GM18526 (cell line): ENCODE results near the gene GLOD4.
A peak's percentile ranks its signal among the peaks of the same experiment; 100 is the strongest.

Experiments
- POLR2A ChIP-seq: IDR thresholded peaks from 3 replicates; pipeline ENCODE4 v1.6.1; 2011; ENCODE audit not compliant: insufficient read length; ENCODE audit errors: extremely low read depth

Gene GLOD4

DNA sequence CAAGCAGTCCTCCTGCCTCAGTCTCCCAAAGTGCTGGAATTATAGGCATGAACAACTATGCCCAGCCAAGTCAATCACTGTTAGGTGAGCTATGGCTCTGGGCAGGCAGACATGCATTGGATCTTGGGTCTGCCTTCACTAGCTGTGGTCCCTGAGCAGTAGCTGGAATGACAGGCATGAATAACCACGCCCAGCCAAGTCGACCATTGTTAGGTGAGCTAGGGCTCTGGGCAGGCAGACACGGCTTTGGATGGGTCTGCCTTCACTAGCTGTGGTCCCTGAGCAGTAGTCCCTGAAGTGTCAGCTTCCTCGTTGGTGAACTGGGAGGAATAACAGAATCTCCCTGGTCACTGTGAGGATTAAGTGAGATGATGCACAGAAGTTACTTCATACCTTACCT lies 6.5 kb upstream of the GLOD4 start:
- no peak for TF ChIP-seq POLR2A

DNA sequence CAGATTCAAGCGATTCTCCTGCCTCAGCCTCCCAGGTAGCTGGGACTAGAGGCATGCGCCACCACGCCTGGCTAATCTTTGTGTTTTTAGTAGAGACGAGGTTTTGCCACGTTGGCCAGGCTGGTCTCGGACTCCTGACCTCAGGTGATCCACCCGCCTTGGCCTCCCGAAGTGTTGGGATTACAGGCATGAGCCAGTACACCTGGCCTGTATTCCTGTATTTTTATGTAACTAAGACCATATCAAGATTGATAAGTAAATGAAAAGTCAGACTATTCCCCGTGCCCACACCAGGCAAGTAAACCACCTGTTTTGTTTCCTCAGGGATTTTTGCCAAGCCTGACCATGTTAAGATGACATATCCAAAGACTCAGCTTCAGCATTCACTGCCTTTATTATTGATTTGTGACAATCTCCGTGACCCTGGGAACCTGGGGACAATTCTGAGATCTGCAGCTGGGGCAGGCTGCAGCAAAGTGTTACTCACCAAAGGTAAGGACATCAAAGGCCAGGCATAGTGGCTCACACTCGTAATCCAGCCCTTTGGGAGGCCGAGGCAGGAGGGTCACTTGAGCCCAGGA lies 5.7 kb upstream of the GLOD4 start:
- no peak for TF ChIP-seq POLR2A

DNA sequence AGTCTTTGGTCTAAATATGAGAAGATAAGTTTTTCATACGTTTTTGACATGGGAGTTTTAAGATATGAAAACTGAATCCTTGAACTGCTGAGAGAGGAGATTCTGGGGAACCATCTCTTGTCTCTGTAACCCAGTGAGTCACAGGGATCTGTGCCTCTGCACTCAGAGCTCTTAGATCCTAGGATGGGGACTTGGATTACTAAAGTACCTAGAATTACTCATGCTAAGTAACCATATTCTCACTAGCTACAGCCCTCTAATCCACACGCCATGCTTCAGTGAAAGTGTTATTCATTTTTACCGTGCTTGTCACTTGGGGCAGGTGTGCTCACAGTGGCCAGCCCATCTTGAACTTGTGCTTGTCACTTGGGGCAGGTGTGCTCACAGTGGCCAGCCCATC lies 2.1 kb upstream of the GLOD4 start:
- TF ChIP-seq POLR2A: no peak

DNA sequence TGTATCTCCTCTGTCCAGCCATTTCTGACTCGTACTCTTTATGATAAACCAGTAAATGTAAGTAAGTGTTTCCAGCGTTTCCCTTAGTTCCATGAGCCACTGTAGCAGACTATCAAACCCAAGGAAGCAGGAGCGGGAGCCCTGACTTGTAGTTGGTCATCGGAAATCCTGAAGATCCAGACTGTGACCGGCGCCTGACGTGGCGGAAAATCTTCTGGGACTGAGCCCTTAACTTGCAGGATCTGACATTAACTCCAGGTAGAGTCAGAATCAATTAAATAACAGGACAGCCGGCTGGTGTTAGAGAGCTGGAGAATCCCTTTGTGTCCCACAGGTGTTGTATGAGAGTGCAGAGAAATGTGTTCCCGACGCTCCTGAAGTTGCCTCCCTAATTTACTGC lies 4.0 kb downstream of the GLOD4 start:
- TF ChIP-seq POLR2A: no peak

DNA sequence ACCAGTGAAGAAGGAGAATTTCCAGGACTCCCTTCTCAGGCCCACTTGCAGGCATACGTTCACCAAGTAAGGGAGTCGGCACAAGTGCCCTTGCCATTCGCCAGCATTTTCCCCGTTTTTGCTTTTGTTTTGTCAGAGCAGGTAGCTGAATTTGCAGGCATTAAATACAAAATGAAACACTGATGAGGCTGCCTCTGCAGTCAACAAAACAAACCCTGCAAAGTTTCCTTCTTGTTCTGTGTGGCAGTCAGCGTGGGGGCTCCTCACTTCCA lies 7.8 kb downstream of the GLOD4 start:
- no peak for TF ChIP-seq POLR2A

DNA sequence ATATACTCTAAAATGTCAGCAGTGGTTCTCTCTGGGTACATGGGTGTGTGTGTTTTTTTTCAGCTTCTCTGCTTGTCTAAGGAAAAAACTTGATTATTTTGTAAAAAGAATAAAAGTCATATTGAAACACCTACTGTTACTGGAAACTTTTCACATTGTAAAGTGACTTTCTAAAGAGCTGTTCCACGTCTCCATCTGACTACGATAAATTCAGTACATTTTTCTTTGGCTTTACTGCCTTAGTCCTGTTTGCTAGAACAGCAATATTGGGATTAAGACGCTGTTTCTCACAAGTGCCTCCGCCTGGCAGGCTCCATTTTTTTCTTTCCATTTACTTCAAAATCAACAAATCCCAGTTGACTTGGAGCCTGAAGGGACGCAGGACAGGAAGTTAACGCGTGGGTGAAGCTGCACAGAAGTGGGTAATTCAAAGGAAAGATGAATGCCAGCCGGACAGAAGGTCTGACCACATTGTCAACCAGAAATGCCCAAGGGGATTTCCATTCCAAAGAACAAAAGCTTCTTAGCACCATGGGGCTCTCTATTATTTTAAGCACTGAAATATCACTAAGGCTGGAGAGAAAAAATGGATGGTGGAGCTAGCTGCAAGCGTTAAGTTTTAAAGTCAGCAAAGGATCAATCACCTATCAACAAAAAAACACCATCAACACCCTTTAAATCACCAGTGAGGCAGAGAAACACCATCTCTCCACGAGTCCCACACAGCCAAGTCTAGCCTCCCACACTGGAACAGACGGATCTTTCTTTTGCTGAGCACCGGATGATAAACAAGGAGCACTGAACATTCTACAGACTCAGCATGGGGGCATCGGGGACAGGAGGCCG lies 8.4 kb downstream of the GLOD4 start:
- TF ChIP-seq POLR2A: no peak

DNA sequence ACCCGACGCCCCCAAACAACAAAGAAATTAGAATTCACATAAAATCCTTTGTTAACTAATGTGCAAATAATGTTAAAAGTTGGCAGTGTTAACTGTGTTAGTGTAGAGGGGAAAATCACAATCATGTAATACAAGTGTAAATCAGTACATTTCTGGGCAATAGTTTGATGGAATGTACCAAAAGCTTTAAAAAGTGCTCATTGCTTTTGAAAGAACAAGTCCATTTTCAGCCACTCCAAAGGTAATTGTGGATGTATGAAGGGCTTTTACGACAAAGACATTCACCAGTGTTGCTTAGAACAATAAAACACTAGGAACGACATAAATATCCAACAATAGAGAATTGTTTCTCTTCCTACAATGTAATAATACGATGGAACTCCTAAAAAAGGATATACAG lies 9.1 kb downstream of the GLOD4 start:
- TF ChIP-seq POLR2A: no peak

DNA sequence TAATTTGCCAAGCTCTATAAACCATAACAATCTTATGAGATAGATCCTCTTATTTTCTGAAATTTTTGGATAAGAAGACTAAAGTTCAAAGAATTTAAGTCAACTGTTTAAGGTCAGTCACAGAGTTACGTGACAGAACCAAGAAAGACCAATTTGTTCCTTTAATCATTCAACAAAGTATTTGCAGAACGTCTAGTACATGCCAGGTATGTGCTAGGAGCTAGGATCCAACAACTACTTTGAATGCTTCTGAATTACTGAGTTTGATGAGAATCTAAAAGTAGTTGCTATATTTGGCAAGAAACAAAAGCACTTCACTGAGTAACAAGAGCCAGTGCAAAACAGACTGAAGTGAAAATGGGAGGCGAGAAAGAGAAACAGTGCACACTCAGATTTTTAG lies 15.0 kb downstream of the GLOD4 start:
- no peak for TF ChIP-seq POLR2A

DNA sequence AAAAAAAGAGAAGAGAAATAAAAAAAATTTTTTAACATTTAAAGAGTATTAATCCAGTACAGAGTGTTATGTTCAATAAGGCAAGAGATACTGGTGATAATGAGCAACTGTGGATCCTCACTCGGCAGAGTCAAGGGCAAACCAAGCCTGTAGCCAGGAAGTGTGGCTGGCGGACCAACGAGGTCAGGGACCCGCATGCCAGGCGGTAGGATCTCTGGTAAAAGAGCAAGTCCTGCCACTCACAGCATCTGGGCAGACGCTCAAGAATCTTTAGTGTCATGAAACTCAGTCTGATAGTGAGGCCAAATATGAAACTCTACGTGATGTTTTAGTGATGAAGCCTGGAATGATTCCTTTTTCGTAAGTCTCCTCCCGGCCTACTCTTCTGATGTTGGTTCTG lies 21.7 kb downstream of the GLOD4 start:
- no peak for TF ChIP-seq POLR2A

DNA sequence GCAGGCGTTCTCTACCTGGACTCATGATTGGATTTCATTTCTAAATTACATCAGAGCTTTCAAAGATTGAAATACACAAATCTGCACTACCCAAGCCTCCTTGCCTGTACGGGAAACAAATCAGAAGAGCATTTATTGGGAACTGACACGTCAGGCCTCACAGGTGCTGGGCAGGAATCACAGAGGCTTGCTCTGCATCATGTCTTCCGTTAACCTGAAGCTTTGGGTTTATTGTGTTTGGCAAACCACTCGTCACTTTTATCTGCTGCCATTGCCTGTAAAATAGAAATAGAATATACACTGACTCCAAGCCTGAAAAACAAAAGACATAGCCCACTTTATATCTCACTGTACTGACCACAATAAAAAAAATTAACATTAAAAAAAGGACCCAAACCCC lies 22.1 kb downstream of the GLOD4 start:
- TF ChIP-seq POLR2A: no peak

DNA sequence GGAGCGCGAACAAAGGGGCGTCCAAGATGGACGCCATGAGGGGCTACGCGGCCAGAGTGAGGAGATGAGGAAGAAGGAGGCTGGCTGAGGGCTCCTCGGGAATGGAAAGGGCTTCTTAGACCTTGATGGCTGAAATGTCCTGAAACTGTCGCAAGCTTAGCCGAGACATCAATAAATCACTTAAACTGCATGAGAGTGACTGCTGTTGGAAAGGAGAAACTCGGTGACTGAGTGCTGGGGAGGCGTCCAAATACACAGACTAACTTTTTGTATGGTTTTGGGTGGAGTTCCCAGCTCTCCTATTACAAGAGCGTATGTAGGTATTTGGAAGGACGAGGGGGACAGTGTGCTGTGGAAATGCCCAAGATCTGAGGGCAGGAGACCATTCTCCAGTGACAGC lies 28.7 kb downstream of the GLOD4 start:
- TF ChIP-seq POLR2A: no peak

DNA sequence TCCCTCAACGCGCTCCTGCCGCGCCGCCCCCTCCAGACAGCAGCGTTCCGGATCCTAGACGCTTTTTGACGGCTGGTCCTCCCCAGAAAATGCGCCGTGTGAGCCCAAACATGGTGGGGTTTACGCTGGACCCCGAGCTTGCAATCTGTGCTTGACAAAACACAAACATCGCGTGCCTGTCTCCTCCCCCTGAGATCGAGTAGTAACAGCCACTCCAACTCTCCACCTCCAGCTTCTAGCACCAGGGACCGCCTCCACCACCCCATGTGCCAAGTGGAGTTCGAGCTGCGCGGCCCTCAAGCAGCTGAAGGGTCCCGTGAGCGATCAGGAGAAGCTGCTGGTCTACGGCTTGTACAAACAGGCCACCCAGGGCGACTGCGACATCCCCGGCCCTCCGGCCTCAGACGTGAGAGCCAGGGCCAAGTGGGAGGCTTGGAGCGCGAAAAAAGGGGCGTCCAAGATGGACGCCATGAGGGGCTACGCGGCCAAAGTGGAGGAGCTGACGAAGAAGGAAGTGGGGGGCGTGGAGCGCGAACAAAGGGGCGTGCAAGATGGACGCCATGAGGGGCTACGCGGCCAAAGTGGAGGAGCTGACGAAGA lies 29.4 kb downstream of the GLOD4 start:
- no peak for TF ChIP-seq POLR2A

DNA sequence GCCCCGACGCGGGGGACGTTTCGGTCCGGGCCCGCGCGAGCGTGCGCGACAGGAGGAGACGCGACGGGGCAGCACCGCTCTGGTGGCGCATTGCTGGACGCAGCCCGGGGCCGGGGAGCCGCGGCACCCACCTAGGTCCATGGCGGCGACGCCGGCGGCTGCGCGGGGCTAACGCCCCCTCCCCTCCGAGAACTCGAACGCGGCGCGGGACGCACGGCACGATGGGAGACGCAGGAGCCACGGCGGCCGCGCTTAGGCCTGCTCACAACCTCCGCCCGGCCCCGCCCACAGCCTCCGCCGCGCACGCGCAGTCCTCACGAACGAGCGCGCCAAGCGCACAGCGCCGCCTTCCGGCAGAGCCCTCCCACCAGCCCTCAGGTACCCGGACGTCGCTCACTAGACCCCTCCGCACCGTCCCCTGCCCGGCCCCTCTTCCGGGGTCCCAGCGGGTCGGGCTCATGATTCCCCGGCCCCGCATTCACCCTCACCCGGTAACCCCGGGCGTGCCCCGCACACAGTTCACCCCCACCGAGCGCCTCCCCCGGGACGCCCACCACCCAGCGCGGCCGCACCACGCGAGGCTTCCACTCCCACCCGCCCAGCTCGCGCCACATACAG lies 30.0 kb downstream of the GLOD4 start, which contains the start of gene GEMIN4:
TSS of gene GEMIN4 (minus strand) at position 263 of the 618 bp plus-strand sequence. CDS start at position 141, 122 bp downstream.
- peak; percentile 83 for TF ChIP-seq POLR2A

DNA sequence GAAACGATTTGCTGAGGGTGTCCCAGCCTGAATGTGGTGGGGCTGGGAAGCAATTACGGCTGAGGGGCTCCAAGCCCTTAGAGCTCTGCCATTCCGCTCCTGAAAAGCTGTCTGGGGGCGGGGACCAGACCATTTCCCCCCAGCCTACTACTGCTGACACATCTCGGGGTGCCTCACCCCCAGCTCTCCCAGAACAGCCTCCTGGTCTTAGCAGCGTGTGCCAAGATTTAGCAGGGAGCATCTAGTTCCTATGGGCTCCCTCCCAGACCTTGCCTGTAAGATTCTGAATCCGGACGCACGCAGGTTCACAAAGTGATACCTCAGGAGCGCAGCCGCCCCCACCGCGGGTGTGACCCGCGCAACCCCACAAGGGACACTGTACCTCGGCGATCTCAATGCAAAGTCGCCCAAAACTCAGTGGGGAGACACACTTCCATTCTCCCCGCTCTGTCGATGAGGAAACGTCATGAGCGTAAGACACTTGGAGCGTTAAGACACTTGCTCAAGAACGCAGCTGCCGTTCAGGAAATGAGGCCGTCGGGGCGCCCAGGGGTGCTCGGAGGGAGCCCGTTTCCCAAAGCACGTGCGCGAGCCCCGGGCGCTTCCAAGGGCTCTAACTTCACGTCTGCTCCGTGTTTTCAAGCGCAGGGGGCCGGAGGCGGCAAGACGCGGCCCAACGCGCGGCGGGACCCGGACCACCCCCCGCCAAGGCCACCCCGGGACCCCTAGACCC lies 30.6 kb downstream of the GLOD4 start:
- TF ChIP-seq POLR2A: no peak

DNA sequence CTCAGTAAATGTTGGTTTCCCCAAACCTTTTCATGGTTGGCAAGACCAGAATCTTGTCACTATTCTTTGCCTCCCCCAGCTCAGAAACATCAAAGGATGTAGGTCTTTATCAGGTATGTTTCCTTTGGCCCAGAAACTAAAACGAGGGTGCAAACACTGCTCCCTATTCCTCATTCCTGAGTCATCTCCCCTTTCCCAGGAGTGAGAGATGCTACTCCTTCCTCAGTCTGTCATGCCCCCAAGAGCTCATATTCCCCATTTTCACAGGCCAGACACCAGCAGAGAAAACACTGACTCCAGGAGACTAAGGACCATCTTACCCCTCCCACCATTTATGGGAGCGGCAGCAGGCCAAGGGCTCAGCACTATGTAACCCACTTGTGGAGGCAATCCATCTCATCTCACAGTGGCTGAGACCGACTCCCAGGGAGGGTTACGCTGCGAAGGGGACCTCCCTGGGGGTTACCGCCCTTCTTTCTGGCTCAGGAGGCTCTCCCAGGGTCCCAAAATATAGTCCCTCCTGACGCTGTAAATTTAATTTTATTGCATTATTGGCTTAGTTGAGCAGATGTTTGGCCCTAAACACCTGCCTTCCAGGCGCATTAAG lies 31.5 kb downstream of the GLOD4 start:
- no peak for TF ChIP-seq POLR2A

DNA sequence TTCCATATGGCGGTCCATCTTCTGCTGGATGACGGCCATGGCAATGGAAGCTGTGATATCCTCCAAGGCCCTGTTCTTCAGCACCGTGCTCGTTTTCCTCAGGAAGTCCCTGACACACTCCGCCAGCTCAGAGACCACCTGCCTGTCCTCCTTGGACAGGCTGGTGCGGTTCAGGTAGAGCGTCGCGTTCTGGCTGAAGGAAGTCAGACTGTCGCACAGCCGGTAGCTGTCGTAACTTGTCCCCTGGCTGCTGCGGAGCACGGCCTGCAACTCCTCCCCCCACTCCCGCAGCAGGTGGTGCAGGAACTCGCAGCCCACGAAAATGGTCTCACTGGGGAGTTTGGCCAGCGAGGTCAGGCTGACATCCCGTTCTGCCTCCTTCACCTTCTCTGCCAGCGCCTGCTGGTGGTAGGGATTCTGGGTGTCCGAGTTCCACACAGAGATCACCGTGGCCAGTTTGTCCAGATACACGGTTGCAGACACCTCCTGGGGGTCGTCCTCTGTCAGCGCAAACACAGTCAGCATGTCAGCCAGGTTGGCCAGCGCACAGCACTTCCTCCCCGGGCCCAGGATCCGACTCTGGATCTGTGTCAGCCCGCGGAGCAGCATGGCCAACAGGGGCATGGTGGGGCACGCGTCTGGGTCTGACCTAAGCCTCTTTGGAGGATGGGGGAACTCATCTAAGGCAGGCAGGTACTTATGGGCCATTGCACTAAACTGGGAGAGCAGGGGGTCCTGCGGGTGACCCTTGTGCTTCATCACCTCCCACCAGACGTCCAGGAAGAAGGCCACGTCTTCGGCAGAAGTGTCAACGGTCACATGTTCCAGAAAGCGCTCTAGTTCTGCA lies 35.1 kb downstream of the GLOD4 start:
- TF ChIP-seq POLR2A: no peak
